GM12872 (cell line): ENCODE data around the gene CAMTA1.

Experiments used
- TF ChIP-seq, protein P1 (sequence below): IDR thresholded peaks from 3 replicates; pipeline ENCODE4 v1.5.1; 2011; ENCODE audit warnings: low read depth, mild to moderate bottlenecking, low read length, moderate library complexity; ENCODE audit not compliant: insufficient read depth

The CAMTA1 gene

DNA sequence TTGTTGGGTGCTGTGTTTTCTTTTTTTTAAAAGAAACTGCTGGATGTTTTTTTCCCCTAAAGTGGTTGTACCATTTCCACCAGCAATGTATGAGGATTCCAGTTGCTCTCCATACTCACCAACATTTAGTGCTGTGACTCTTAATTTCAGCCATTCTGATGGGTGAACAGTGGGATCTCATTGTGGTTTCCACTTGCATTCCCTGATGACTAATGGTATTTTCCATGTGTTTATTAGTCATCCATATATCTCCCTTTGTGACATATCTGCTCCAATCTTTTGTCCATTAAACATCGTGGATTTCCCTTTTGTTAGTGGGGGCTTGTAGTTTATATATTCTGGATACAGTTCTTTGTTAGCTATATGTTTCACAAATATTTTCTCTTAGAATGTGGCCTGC lies 206.0 kb downstream of the CAMTA1 start:
- TF ChIP-seq, protein P1, sequence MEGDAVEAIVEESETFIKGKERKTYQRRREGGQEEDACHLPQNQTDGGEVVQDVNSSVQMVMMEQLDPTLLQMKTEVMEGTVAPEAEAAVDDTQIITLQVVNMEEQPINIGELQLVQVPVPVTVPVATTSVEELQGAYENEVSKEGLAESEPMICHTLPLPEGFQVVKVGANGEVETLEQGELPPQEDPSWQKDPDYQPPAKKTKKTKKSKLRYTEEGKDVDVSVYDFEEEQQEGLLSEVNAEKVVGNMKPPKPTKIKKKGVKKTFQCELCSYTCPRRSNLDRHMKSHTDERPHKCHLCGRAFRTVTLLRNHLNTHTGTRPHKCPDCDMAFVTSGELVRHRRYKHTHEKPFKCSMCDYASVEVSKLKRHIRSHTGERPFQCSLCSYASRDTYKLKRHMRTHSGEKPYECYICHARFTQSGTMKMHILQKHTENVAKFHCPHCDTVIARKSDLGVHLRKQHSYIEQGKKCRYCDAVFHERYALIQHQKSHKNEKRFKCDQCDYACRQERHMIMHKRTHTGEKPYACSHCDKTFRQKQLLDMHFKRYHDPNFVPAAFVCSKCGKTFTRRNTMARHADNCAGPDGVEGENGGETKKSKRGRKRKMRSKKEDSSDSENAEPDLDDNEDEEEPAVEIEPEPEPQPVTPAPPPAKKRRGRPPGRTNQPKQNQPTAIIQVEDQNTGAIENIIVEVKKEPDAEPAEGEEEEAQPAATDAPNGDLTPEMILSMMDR, result no peak

DNA sequence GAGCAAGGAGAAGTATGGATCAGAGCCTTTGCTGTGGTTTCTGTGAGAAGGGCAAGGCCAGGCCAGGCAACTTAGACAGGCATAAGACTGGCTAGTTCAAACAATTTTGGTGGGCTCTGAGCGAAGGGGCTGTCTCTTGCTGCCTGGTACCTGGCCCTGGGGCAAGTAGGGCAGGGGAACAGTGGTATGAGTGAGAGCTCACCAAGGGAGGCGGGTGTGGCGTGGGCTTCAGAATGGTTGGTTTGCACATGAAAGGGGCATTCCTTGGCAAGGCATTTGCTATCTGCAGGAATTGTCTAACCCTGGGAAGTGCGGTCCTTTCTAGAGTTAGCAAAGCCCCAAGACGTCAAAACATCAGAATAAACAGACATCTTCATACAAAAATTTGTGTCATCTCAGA lies 210.5 kb downstream of the CAMTA1 start:
- TF ChIP-seq, protein P1, result no peak

DNA sequence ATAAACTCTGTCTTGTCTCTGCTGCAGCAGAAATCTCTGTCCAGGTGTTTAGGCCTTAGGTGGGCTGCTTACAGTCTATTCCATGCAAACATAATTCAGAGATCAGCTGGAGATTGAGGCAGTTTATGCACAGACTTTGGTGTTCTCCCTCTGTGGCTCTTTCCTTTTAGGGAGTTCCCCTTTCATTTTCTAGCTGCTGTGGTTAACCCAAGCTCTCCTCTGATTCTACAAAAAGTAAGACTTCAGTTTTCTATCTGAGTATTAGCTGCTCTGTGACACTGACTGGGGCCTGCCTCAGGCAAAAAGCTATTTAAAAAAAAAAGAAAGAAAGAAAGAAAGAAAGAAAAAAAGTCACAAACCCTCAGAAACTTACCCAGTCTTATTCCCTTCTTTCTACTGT lies 211.1 kb downstream of the CAMTA1 start:
- TF ChIP-seq, protein P1, result no peak

DNA sequence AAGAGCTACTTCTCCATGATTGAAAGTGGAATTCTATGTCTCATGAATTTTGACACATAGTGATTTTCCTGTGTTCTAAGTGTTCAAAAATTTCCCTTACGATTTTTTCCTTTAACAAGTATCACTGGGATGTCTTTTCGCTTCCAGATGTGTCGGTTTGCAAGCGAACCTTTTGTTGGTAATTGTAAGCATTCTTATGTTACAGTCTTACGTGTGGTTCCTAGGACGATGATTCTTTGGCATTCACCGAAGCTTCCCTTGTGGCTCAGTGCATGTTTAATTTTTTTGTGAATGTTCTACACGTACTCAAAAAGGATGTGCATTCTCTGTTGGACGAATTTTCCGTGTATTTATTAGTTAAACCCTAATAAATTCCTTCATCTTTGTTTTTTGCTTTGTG lies 211.6 kb downstream of the CAMTA1 start:
- TF ChIP-seq, protein P1, result no peak

DNA sequence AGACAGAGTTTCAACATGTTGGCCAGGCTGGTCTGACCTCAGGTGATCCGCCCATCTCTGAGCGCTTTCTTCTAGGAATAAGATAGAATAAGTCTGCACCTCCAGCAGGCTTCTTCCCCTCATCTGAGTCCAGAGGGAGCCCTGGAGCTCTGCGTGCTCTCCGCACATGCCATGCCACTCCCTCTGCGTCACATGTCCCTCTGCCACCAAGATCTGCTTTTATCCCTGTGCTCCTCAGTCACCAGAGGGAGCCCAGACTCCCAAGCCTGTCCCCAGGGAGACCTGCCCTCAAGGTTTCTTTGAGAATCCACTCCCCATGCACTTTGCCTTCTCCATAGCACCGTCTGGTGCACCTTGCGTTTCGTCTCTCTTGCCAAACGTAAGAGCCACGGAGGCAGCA lies 213.0 kb downstream of the CAMTA1 start:
- TF ChIP-seq, protein P1, result no peak

DNA sequence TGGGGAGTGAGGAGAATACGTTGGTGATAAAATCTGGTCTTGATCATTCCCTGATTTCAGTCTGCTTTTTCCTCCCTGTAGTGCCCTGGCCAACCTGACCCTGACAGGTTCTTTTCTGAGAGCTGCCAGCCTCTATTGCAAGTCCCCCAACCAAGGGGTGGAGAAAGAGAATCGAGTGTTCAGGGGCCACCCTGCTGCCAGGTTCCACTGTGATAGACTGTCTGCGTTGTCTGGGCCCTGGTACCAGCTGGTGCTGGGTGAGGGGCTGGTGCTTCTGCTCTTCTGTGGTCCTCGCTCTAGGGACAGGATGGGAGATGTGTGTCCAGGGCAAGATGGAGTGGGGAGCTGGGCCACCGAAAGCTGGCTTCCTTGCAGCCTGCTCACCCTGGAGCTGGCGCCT lies 214.6 kb downstream of the CAMTA1 start:
- TF ChIP-seq, protein P1, result no peak

DNA sequence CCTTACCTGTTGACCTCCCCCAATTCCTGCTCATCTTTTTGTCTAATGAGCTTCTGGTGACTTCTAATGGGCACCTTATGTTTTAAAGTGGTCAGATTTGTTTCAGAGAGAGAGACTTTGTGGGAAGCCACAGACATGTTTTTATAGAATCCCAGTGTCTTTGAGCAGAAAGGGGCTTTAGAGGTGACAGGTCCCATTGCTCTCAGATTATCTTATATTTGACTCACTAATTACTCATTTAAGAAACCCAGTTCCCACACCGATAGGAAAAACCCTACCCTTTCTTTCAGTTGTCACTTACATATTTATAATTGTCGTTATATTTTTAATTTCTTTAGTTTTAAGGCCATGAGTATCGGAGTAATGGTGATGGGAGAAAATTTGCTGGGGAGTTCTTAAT lies 215.5 kb downstream of the CAMTA1 start:
- TF ChIP-seq, protein P1, result no peak

DNA sequence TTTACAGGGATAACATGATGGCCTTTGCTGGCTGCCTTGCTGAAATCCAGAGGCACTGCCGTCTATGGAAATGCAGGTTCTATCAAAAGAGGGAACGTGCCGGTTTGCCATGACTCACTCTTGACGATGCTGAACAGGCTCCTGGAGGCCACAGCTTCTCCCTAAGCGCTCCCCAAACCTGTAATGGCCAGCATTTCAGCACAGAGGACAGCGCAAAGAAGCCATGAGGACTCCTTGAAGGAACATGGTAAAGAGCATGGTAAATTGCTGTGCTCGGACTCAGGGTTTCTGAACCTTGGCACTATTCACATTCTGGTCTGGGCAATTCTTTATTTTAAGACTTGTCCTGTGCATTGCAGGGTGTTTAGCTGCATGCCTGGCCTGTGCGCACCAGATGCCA lies 217.5 kb downstream of the CAMTA1 start:
- TF ChIP-seq, protein P1, result no peak
